ENCODE data around the gene CAVIN3. TPM values are rescaled to one million over a fixed set of nuclear protein-coding genes. Genes with fewer than 3 reads are reported as not detected.

CAVIN3 gene
- total and polyA plus RNA-seq, 10 of the 15 experiments (the other 5 are each of a cell fraction or from before 2014, with no cell fraction given): 0.05 to 13.9 (median 4.5) TPM

DNA sequence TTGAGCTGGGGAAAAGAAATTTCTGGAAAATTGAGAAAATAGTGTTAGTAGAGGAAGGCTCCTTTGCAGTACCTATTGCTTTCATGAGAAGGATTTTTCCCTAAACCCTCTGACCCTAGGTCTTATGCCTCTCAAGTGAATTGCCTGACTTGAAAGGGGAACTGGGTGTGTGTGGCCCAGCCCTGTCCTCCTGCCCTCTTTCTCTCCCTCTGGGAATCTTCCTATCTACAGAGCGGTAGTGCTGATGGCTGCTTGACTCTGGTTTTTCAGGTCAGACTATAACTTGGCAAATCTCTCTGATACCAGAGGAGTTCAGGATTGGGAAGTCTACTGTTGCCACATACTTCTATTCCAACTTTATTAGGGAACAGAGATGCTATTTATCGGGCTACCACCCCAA is 19.2 kb downstream of the CAVIN3 start:
- Histone ChIP-seq H3K4me1 (ENCODE audit: control insufficient read depth, insufficient read depth, low read length) (no peaks in the 10 kb centered on the region), H4K20me1 (ENCODE audit: control insufficient read depth, insufficient read depth) (no peaks in the 10 kb centered on the region), H3K27me3 (replicated peaks in 1 of 2; ENCODE audit: control insufficient read depth in 2 of 2, insufficient read depth in 2 of 2, low read length in 1 of 2) (no peaks in the 10 kb centered on the region), H3K27ac (ENCODE audit: control insufficient read depth, insufficient read depth) (no peak overlapping the region), H2AFZ (ENCODE audit: control insufficient read depth, low read depth, low read length) (no peak overlapping the region), H3K9me3 (replicated peaks; ENCODE audit: control insufficient read depth, insufficient read depth, low read length) (no peaks in the 10 kb centered on the region), H3K79me2 (ENCODE audit: control insufficient read depth, insufficient read depth, low read length) (no peaks in the 10 kb centered on the region), H3K4me3 (no peak overlapping the region), H3K36me3 (ENCODE audit: control insufficient read depth in 2 of 2, insufficient read depth in 2 of 2, low read length in 1 of 2) (no peaks in the 10 kb centered on the region), H3K4me2 (ENCODE audit: control insufficient read depth, insufficient read depth) (no peak overlapping the region), H3K9ac (ENCODE audit: control insufficient read depth, insufficient read depth, low read length) (no peak overlapping the region)
- ATAC-seq (no peak), FAIRE-seq (no peak), DNase-seq (ENCODE audit: low read depth, low spot score) (no peak)
- ChIA-PET SMC1A (ENCODE audit: uncharacterized antibody, unreplicated experiment) (interaction anchor here (1.3 to 1.4 kb wide), 2 partner anchors 14 to 50 kb away, joined by 4 to 5 read pairs; no protein-coding TSS in a partner anchor), POLR2A (no interaction called here), RAD21 (ENCODE audit: unreplicated experiment) (no interaction called here), CTCF (interaction anchor here (0.6 to 8.0 kb wide), 2 partner anchors 51 to 457 kb away, joined by 3 to 61 read pairs; no protein-coding TSS in a partner anchor)
- no TSS peak for BruUV-seq (replicated peaks)
- TF ChIP-seq, protein P1, sequence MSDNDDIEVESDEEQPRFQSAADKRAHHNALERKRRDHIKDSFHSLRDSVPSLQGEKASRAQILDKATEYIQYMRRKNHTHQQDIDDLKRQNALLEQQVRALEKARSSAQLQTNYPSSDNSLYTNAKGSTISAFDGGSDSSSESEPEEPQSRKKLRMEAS (IDR thresholded peaks at IDR 0.05; ENCODE audit: low read depth, low read length): no peak
- TF ChIP-seq BMI1 (IDR thresholded peaks at IDR 0.05; ENCODE audit: borderline replicate concordance) (no peak), DPF2 (IDR thresholded peaks at IDR 0.05) (no peak), CHD4 (IDR thresholded peaks at IDR 0.05) (no peak), STAT1 (conservative IDR thresholded peaks at IDR 0.05) (no peak), HCFC1 (IDR thresholded peaks at IDR 0.05; ENCODE audit: low read length) (no peak), ZSCAN29 (IDR thresholded peaks at IDR 0.05) (no peak), POLR2A (IDR thresholded peaks at IDR 0.05; ENCODE audit: low read depth, low read length) (no peak), MTA2 (IDR thresholded peaks at IDR 0.05; ENCODE audit: low read depth) (no peak), POLR2AphosphoS2 (IDR thresholded peaks at IDR 0.05; ENCODE audit: low read depth, low read length) (no peak), ZNF24 (IDR thresholded peaks at IDR 0.05) (no peak), HDGF (IDR thresholded peaks at IDR 0.05) (no peak)
- TF ChIP-seq, protein P2, sequence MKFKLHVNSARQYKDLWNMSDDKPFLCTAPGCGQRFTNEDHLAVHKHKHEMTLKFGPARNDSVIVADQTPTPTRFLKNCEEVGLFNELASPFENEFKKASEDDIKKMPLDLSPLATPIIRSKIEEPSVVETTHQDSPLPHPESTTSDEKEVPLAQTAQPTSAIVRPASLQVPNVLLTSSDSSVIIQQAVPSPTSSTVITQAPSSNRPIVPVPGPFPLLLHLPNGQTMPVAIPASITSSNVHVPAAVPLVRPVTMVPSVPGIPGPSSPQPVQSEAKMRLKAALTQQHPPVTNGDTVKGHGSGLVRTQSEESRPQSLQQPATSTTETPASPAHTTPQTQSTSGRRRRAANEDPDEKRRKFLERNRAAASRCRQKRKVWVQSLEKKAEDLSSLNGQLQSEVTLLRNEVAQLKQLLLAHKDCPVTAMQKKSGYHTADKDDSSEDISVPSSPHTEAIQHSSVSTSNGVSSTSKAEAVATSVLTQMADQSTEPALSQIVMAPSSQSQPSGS (IDR thresholded peaks at IDR 0.05; ENCODE audit: low read length): no peak
- TF ChIP-seq, protein P3, sequence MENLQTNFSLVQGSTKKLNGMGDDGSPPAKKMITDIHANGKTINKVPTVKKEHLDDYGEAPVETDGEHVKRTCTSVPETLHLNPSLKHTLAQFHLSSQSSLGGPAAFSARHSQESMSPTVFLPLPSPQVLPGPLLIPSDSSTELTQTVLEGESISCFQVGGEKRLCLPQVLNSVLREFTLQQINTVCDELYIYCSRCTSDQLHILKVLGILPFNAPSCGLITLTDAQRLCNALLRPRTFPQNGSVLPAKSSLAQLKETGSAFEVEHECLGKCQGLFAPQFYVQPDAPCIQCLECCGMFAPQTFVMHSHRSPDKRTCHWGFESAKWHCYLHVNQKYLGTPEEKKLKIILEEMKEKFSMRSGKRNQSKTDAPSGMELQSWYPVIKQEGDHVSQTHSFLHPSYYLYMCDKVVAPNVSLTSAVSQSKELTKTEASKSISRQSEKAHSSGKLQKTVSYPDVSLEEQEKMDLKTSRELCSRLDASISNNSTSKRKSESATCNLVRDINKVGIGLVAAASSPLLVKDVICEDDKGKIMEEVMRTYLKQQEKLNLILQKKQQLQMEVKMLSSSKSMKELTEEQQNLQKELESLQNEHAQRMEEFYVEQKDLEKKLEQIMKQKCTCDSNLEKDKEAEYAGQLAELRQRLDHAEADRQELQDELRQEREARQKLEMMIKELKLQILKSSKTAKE (IDR thresholded peaks at IDR 0.05; ENCODE audit: low read depth, poor library complexity, severe bottlenecking): no peak
- TF ChIP-seq, protein P4, sequence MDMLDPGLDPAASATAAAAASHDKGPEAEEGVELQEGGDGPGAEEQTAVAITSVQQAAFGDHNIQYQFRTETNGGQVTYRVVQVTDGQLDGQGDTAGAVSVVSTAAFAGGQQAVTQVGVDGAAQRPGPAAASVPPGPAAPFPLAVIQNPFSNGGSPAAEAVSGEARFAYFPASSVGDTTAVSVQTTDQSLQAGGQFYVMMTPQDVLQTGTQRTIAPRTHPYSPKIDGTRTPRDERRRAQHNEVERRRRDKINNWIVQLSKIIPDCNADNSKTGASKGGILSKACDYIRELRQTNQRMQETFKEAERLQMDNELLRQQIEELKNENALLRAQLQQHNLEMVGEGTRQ (IDR thresholded peaks at IDR 0.05; ENCODE audit: borderline replicate concordance, low read depth, low read length): no peak
- WGBS (ENCODE audit: insufficient coverage, insufficient replicate concordance, low lambda C conversion rate, missing lambda C conversion rate): 79% methylated on average over 2 of the region's 2 CpGs
- in situ Hi-C loops (cut with MboI) (no loop called here), intact Hi-C loops (cut with micrococcal nuclease; ENCODE audit: unreplicated experiment) (no loop called here)
